Bronchial epithelial cell (primary cell): ENCODE results near the gene CCDC87. TPM values are rescaled to one million over a fixed set of nuclear protein-coding genes. Genes with fewer than 3 reads are reported as not detected.
"Not testable (repeated sequence)": the region's sequence is repeated elsewhere in the genome, so short reads cannot be mapped to it uniquely, and the experiment has no call there.

Experiments used
- DNase-seq: peaks from one replicate; pipeline ENCODE4 v3.0.0-alpha.2; 2010; ENCODE audit warnings: low read depth
- FAIRE-seq: peaks from 2 replicates; lab custom pipeline; 2011; peaks lifted over from hg19 to GRCh38; lab: Jason Lieb, UNC
- H3K27me3 ChIP-seq: 2 replicates; pipeline ENCODE4 v1.5.1; 2011; ENCODE audit warnings: low read length; ENCODE audit not compliant: control insufficient read depth, insufficient read depth
- H3K36me3 ChIP-seq: 2 replicates; pipeline ENCODE4 v1.5.1; 2011; ENCODE audit warnings: low read length; ENCODE audit not compliant: control insufficient read depth, insufficient read depth
- H3K4me3 ChIP-seq: 2 replicates; pipeline ENCODE4 v1.5.1; 2011; ENCODE audit warnings: mild to moderate bottlenecking, low read depth, low read length, control low read depth
- CTCF ChIP-seq: IDR thresholded peaks from 2 replicates; pipeline ENCODE4 v1.5.1; 2011; ENCODE audit warnings: mild to moderate bottlenecking, moderate library complexity, low read length, control low read depth, inconsistent platforms; ENCODE audit not compliant: insufficient read depth, severe bottlenecking
- total RNA-seq: library from RNA; depleted of rRNA; stranded (reverse); fragments of >200 nt; gene quantifications from 2 replicates; pipeline ENCODE4 v1.2.1, GENCODE V29; 2014

CCDC87 gene
- total RNA-seq: under 0.01 TPM in 2 replicates

- DNase-seq (peak; percentile 88), FAIRE-seq (no peak)
- peak within 1 kb of the TSS; percentile 53 for H3K4me3 ChIP-seq
- no peaks in the 10 kb centered on the region for H3K36me3 ChIP-seq
- peak; percentile 81 for TF ChIP-seq CTCF
- H3K27me3 ChIP-seq: no peaks in the 10 kb centered on the region
These were observed at the start of gene CCDC87, which contains the start of gene CCS for GRCh38 chr11:66592457-66593302. TSS of gene CCDC87 (minus strand) at chr11:66593063. CDS start at chr11:66593015, 48 bp downstream. TSS of gene CCS (plus strand) at chr11:66593185. CDS start at chr11:66593262, 77 bp downstream.

- no peak for DNase-seq
- Histone ChIP-seq H3K4me3 (no peak overlapping the region), H3K27me3 (no peaks in the 10 kb centered on the region), H3K36me3 (peaks cover 30% of the 10 kb centered on the region)
- no peak for FAIRE-seq
- no peak for TF ChIP-seq CTCF
These were observed 49.0 kb upstream of the CCDC87 start for GRCh38 chr11:66641834-66642233.

- FAIRE-seq: peak; percentile 28
- H3K27me3 ChIP-seq, DNase-seq: not testable (repeated sequence)
- Histone ChIP-seq H3K36me3 (peaks cover 15% of the 10 kb centered on the region), H3K4me3 (peak overlapping the region; percentile 84)
These were observed 47.0 kb upstream of the CCDC87 start for GRCh38 chr11:66639814-66640340.

- peak; percentile 38 for DNase-seq
- FAIRE-seq: no peak
These were observed 46.4 kb upstream of the CCDC87 start for GRCh38 chr11:66639066-66639813.

GRCh38 chr11:66638177-66639065 lies 45.6 kb upstream of the CCDC87 start, which contains the start of gene RBM4:
TSS of gene RBM4 (plus strand) at chr11:66638703. CDS start at chr11:66639712, 1,009 bp downstream.
- H3K36me3 ChIP-seq: peaks cover 8% of the 10 kb centered on the region
- FAIRE-seq (no peak), DNase-seq (peak; percentile 99)
- H3K27me3 ChIP-seq: no peaks in the 10 kb centered on the region
- H3K4me3 ChIP-seq: peak within 1 kb of the TSS; percentile 84
- peak; percentile 10 for TF ChIP-seq CTCF

More at GRCh38 chr11:66639066-66639813, 46.4 kb upstream of the CCDC87 start:
- Histone ChIP-seq H3K36me3 (peaks cover 15% of the 10 kb centered on the region), H3K27me3 (no peaks in the 10 kb centered on the region), H3K4me3 (peak overlapping the region; percentile 84)
- TF ChIP-seq CTCF: no peak
